ENCODE results near the gene ABCA3.

Gene ABCA3

DNA sequence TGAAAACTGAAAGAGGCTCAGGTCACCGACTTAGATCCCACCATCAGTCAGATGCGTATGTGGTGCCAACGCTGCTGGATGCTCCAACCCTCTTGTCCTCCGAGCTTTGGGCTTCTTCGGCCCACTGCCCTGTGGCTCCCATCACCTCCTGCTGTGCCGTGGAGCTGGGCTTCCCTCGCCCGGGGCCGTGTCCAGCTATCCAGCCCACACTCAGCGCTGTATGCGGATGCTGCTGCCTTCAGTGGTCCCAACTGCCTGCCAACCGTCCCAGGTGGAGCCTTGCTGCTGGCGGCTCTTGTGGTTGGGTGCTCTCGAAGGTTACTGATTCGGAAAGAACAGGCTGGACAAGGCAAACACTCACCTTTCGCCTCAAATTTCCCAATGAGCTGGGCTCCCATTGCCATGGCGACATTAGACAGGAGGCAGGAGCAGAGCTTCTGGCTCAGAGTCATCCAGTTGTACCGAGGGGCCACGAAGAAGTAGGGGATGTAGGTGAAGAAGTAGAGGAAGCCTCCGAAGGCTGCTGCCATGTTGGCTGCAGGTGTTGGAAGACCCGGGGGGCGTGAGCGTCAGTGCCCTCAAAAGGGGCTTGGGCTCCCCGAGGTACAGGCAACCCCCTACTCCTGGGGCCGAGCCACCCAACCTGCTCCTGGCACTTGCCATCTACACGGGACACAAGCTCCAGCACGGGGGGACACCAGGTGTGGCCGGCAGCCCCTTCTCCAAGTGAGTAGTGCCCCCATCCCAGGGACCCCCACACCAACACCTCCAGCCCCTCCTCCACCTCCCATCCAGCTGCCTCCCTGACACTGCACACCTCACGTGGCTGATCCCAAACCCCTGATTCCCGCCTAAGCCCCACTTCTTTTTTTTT, 32.2 kb downstream of the ABCA3 start:
- H3K27ac ChIP-seq = no peak overlapping the region
- TF ChIP-seq, protein P1, sequence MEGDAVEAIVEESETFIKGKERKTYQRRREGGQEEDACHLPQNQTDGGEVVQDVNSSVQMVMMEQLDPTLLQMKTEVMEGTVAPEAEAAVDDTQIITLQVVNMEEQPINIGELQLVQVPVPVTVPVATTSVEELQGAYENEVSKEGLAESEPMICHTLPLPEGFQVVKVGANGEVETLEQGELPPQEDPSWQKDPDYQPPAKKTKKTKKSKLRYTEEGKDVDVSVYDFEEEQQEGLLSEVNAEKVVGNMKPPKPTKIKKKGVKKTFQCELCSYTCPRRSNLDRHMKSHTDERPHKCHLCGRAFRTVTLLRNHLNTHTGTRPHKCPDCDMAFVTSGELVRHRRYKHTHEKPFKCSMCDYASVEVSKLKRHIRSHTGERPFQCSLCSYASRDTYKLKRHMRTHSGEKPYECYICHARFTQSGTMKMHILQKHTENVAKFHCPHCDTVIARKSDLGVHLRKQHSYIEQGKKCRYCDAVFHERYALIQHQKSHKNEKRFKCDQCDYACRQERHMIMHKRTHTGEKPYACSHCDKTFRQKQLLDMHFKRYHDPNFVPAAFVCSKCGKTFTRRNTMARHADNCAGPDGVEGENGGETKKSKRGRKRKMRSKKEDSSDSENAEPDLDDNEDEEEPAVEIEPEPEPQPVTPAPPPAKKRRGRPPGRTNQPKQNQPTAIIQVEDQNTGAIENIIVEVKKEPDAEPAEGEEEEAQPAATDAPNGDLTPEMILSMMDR (IDR thresholded peaks at IDR 0.05) = no peak
- no peak for TF ChIP-seq ZFX (IDR thresholded peaks at IDR 0.05; ENCODE audit: borderline replicate concordance)

DNA sequence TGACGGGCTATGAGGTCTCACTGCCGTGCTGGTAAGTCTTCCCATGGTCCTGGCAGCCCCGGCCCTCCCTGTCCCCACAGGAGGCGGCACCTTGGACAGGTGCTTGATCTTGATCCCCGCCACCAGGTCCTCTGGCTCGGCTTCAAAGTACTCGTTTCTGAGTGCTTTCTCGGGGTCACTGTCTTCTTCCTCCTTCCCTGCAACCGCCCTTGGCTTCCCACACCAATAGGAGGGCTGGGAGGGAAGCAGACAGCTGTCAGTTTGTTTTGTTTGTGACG, 40.7 kb downstream of the ABCA3 start:
- TF ChIP-seq, protein P1 (IDR thresholded peaks at IDR 0.05) = no peak
- TF ChIP-seq ZFX (IDR thresholded peaks at IDR 0.05; ENCODE audit: borderline replicate concordance) = no peak
- H3K27ac ChIP-seq = no peak overlapping the region

DNA sequence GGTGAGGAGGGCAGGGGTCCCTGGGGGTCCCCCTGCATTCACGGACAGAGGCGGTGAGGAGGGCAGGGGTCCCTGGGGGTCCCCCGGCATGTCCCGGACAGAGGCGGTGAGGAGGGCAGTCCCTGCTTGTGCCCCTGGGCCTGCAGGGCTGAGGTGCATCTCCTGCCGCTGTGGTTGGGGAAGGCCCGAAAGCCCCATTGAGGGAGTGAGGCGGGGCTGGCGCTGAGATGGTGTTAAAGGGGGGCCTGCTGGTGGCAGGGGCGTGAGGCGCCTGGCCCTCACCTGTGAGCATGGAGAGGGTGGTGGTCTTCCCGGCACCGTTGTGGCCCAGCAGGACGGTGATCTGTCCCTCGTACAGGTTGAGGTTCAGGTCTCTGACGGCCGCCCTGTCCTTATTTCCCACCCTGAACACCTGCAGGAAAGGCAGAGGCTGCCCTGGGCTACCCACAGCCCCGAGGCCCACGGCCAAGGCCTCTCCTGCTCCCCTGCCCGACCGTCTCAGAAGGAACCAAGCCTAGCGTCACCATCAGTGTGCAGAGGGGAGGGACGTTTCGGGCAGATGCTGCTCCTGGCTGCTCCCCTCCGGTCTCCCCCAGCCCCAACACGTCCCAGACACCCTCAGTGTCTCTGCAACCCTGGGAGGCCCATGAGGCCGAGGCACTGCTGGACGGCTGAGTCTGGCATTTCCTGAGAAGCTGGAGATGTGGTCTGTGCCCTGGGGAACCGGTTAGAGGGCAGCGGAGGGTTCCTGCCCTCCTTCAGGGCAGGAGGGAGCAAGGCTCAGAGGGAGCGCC, 41.2 kb downstream of the ABCA3 start:
- H3K27ac ChIP-seq = no peak overlapping the region
- no peak for TF ChIP-seq ZFX (IDR thresholded peaks at IDR 0.05; ENCODE audit: borderline replicate concordance)
- TF ChIP-seq, protein P1 (IDR thresholded peaks at IDR 0.05) = no peak

DNA sequence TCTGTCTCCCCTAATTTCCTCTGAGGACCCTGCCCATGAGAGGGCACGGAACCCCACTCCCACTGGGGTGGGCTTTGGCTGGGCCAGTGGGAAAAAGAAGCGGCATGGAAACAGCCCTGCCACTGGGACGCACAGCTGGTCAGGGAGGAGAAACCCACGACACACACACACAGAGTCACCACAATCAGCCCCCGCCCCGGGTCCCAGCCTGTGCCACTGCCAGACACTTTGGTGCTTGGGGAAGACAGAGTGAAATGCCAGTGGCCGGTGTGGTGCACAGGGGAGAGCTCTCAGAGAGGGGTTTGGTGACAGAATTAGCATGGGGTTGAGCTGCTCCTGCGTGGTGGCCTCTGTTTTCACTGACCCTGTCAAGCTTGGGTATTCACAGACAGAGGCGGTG, 41.9 kb downstream of the ABCA3 start:
- no peak for TF ChIP-seq ZFX (IDR thresholded peaks at IDR 0.05; ENCODE audit: borderline replicate concordance)
- TF ChIP-seq, protein P1 (IDR thresholded peaks at IDR 0.05) = no peak
- H3K27ac ChIP-seq = no peak overlapping the region

DNA sequence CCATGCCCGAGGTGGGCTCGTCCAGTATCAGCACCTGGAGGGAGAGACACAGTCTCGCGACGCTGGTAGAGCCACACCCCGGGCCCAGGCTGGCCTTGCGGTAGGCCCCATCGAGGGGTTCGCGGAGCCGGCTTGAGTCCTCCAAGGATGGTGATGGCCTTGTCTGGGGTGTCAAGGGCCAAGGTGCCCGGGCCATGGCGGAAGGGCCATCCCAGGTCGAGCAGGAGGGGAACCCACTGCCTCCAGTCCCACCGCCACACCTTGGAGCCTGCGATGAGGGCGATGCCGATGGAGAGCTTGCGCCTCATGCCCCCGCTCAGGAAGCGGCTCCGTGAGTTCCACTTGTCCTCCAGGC, 43.0 kb downstream of the ABCA3 start:
- TF ChIP-seq, protein P1 (IDR thresholded peaks at IDR 0.05) = no peak
- TF ChIP-seq ZFX (IDR thresholded peaks at IDR 0.05; ENCODE audit: borderline replicate concordance) = no peak
- no peak overlapping the region for H3K27ac ChIP-seq

DNA sequence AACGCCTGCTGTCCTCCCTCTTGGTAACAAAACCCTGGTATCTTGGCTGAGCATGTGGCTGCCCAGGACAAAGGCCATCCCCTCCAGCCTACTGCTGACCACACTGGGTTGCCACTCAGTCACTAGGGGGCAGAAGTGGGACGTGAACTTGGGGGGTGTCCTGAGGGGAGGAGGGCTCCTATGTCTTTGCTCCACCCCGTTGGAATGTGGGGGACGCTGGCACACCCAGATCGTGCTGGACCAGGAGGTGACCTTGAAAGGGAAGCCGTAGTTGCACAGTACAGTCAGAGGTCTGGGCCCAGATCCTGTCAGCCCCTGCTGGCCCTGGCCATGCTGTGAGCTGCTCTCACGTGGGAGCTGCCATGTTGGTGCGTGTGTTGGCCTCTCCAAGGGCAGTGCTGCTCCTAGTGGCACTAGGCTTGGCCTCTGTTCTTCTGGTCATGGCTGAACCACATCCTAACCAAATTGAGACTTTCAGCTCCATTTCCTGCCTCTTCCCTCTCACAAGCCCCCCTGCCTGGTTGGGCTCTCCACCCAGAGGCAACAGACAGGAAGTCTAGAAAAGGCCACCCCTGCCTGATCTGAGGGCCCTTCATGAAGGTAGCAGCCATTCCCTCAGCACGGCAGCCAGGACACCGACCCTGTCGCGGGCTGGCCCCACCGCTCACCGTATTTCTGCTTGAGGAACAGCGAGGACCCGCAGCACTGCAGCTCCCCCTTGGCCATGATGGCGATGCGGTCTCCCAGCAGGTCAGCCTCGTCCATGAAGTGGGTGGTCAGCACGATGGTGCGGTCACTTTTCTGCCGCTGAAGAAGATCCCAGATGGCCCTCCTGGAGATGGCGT, 43.6 kb downstream of the ABCA3 start:
- H3K27ac ChIP-seq = no peak overlapping the region
- no peak for TF ChIP-seq ZFX (IDR thresholded peaks at IDR 0.05; ENCODE audit: borderline replicate concordance)
- TF ChIP-seq, protein P1 (IDR thresholded peaks at IDR 0.05) = peak; percentile 48
